PFSK-1 (cell line): Measurements from ENCODE around the gene PDZD2.

Experiments used
- FOXP2 ChIP-seq: optimal IDR thresholded peaks from 2 replicates; pipeline ENCODE3; 2011; ENCODE audit warnings: borderline replicate concordance, control low read depth, inconsistent platforms; ENCODE audit not compliant: insufficient read depth; ENCODE audit errors: extremely low read length, extremely low read depth
- POLR2AphosphoS5 ChIP-seq: IDR thresholded peaks from 2 replicates; pipeline ENCODE4 v1.6.1; 2012; ENCODE audit warnings: low read depth, mild to moderate bottlenecking, control low read depth, low read length, moderate library complexity
- SIN3A ChIP-seq: IDR thresholded peaks from 2 replicates; pipeline ENCODE4 v1.6.1; 2012; ENCODE audit warnings: mild to moderate bottlenecking, low read length, moderate library complexity, borderline replicate concordance; ENCODE audit not compliant: insufficient read depth
- TAF1 ChIP-seq: IDR thresholded peaks from 2 replicates; pipeline ENCODE4 v1.6.1; 2012; ENCODE audit warnings: low read length, control low read depth, borderline replicate concordance; ENCODE audit not compliant: insufficient read depth
- TF ChIP-seq, protein P1 (sequence below), 2 experiments: IDR thresholded peaks; 2 replicates each; pipeline versions ENCODE4 v1.6.1 to v1.8.0; 2011 to 2012; ENCODE audit warnings: low read depth in 2 of 2, low read length in 2 of 2, control low read depth in 1 of 2, inconsistent platforms in 1 of 2, mild to moderate bottlenecking in 1 of 2, moderate library complexity in 1 of 2; ENCODE audit not compliant: insufficient read depth in 1 of 2

PDZD2 gene

DNA sequence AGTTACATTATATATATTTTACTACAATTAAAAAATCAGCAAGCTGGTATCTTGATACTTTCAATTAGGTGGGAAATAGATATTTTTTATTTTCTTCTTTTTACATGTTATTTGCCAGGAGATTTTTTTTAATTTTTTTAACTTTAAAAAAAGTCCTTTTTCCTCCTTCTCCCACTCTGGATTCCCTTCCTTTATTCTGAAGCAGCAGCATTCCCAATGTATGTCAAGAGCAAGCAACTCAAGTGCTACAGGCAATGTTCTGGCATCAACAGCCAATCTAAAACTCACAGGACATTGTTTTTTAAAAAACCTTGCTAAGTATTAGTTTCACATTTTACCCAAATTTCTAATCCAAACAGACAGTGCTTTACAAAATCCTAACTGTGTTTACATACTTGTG lies 493.8 kb downstream of the PDZD2 start:
- no peak for TF ChIP-seq SIN3A
- no peak for TF ChIP-seq TAF1
- no peak for TF ChIP-seq POLR2AphosphoS5
- no peak for TF ChIP-seq FOXP2
- TF ChIP-seq, protein P1, sequence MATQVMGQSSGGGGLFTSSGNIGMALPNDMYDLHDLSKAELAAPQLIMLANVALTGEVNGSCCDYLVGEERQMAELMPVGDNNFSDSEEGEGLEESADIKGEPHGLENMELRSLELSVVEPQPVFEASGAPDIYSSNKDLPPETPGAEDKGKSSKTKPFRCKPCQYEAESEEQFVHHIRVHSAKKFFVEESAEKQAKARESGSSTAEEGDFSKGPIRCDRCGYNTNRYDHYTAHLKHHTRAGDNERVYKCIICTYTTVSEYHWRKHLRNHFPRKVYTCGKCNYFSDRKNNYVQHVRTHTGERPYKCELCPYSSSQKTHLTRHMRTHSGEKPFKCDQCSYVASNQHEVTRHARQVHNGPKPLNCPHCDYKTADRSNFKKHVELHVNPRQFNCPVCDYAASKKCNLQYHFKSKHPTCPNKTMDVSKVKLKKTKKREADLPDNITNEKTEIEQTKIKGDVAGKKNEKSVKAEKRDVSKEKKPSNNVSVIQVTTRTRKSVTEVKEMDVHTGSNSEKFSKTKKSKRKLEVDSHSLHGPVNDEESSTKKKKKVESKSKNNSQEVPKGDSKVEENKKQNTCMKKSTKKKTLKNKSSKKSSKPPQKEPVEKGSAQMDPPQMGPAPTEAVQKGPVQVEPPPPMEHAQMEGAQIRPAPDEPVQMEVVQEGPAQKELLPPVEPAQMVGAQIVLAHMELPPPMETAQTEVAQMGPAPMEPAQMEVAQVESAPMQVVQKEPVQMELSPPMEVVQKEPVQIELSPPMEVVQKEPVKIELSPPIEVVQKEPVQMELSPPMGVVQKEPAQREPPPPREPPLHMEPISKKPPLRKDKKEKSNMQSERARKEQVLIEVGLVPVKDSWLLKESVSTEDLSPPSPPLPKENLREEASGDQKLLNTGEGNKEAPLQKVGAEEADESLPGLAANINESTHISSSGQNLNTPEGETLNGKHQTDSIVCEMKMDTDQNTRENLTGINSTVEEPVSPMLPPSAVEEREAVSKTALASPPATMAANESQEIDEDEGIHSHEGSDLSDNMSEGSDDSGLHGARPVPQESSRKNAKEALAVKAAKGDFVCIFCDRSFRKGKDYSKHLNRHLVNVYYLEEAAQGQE (IDR thresholded peaks at IDR 0.05; ENCODE audit: insufficient read depth in 1 of 2, low read depth in 2 of 2, low read length in 2 of 2) = no peak

DNA sequence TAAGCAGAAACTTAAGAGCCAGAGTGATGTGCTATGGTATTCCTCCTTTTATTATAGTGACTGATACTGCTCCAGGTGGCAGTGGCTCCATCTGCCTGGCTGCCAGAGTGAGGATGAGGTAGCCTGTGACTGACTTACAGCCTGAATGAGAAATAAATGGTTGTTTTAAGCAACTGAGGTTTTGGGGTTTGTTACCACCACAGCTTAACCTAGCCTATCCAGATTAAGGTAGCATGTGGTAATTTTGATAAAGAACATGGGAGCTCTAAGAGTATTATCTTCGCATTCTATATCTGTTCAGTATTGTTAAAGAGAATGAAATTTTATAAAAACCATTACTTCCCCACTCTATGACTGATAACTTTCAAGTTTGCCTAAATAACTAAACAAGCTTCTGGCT lies 496.2 kb downstream of the PDZD2 start:
- TF ChIP-seq SIN3A (no peak), POLR2AphosphoS5 (no peak), TAF1 (no peak), FOXP2 (no peak)
- TF ChIP-seq, protein P1 (IDR thresholded peaks at IDR 0.05; ENCODE audit: insufficient read depth in 1 of 2, low read depth in 2 of 2, low read length in 2 of 2) = no peak

DNA sequence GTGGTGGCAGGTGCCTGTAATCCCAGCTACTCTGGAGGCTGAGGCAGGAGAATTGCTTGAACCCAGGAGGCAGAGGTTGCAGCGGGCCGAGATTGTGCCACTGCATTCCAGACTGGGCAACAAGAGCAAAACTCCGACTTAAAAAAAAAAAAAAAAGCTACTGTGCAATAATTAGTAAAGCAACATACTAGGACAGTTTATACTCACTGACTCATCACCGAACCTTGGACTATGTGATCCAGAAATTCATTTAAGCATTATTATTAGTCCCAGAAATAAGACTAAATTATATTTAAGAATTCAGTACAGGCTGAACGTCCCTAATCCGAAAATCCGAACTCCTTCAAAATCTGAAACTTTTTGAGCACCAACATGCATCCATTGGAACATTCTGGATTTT lies 497.4 kb downstream of the PDZD2 start:
- TF ChIP-seq POLR2AphosphoS5 (no peak), FOXP2 (no peak), SIN3A (no peak), TAF1 (no peak)
- TF ChIP-seq, protein P1 (IDR thresholded peaks at IDR 0.05; ENCODE audit: insufficient read depth in 1 of 2, low read depth in 2 of 2, low read length in 2 of 2) = no peak

DNA sequence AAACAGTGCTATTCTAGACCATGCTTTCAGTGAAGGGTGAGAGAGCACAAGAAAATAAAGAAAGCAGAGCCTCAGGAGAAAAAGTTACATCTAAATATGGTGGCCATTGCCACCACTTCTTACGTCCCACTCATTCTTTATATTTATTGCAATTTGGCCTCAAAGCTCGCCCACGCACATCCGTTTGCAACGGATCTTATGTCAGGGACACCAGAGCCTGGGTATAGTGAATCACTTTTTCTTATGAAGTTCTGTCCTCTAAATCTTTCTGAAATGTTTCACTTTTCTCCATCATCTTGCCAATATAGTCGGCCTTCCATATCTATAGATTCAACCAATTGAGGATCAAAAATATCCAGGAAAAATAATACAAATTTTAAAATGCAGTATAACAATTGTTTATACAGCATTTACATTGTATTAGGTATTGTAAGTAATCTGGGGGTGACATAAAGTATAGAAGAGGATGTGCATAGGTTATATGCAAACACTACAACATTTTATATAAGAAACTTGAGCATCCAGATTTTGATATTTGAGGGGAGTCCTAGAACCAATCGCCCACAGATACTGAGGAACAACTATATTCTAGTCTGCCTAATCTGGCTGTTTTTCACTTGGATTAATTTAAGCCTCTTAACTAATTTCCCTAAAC lies 500.0 kb downstream of the PDZD2 start:
- TF ChIP-seq SIN3A = no peak
- TF ChIP-seq POLR2AphosphoS5 = no peak
- TF ChIP-seq, protein P1 (IDR thresholded peaks at IDR 0.05; ENCODE audit: insufficient read depth in 1 of 2, low read depth in 2 of 2, low read length in 2 of 2) = no peak
- no peak for TF ChIP-seq TAF1
- TF ChIP-seq FOXP2 = no peak
